Measurements from ENCODE around the gene ADAM19.

The ADAM19 gene

GRCh38 chr5:157594675-157595459 lies 19.3 kb upstream of the ADAM19 start:
- no peak for DNase-seq (ENCODE audit: low read depth in 1 of 2, low spot score in 1 of 2)

GRCh38 chr5:157594257-157594656 lies 18.7 kb upstream of the ADAM19 start:
- DNase-seq (ENCODE audit: low read depth in 1 of 2, low spot score in 1 of 2): no peak

GRCh38 chr5:157593052-157593757 lies 17.6 kb upstream of the ADAM19 start:
- no peak for DNase-seq (ENCODE audit: low read depth in 1 of 2, low spot score in 1 of 2)

- DNase-seq (ENCODE audit: low read depth in 1 of 2, low spot score in 1 of 2): no peak
Measured at GRCh38 chr5:157592594-157592993, 17.0 kb upstream of the ADAM19 start.

- DNase-seq (ENCODE audit: low read depth in 1 of 2, low spot score in 1 of 2): no peak
Measured at GRCh38 chr5:157590478-157590877, 14.9 kb upstream of the ADAM19 start.

- no peak for DNase-seq (ENCODE audit: low read depth in 1 of 2, low spot score in 1 of 2)
Measured at GRCh38 chr5:157584628-157585027, 9.1 kb upstream of the ADAM19 start.

GRCh38 chr5:157582731-157583620 lies 7.4 kb upstream of the ADAM19 start:
- DNase-seq (ENCODE audit: low read depth in 1 of 2, low spot score in 1 of 2): no peak

- no peak for DNase-seq (ENCODE audit: low read depth in 1 of 2, low spot score in 1 of 2)
Measured at GRCh38 chr5:157581901-157582300, 6.3 kb upstream of the ADAM19 start.

GRCh38 chr5:157578079-157578780 lies 2.7 kb upstream of the ADAM19 start:
- DNase-seq (ENCODE audit: low read depth in 1 of 2, low spot score in 1 of 2): no peak

- no peak for DNase-seq (ENCODE audit: low read depth in 1 of 2, low spot score in 1 of 2)
Measured at GRCh38 chr5:157576678-157577077, 1.1 kb upstream of the ADAM19 start.

- DNase-seq (ENCODE audit: low read depth in 1 of 2, low spot score in 1 of 2): no peak
Measured at GRCh38 chr5:157574456-157575380, 857 bp downstream of the ADAM19 start.

- DNase-seq (ENCODE audit: low read depth in 1 of 2, low spot score in 1 of 2): no peak
Measured at GRCh38 chr5:157571357-157571827, 4.2 kb downstream of the ADAM19 start.

GRCh38 chr5:157570531-157571200 lies 4.9 kb downstream of the ADAM19 start:
- DNase-seq (ENCODE audit: low read depth in 1 of 2, low spot score in 1 of 2): no peak

- DNase-seq (ENCODE audit: low read depth in 1 of 2, low spot score in 1 of 2): no peak
Measured at GRCh38 chr5:157568720-157569119, 6.9 kb downstream of the ADAM19 start.

GRCh38 chr5:157568222-157568621 lies 7.4 kb downstream of the ADAM19 start:
- DNase-seq (ENCODE audit: low read depth in 1 of 2, low spot score in 1 of 2): no peak

GRCh38 chr5:157566902-157567489 lies 8.6 kb downstream of the ADAM19 start:
- DNase-seq (ENCODE audit: low read depth in 1 of 2, low spot score in 1 of 2): no peak

- DNase-seq (ENCODE audit: low read depth in 1 of 2, low spot score in 1 of 2): no peak
Measured at GRCh38 chr5:157563929-157564716, 11.5 kb downstream of the ADAM19 start.

GRCh38 chr5:157563373-157563928 lies 12.1 kb downstream of the ADAM19 start:
- DNase-seq (ENCODE audit: low read depth in 1 of 2, low spot score in 1 of 2): no peak
